Left kidney (tissue), 2 donors: ENCODE measurements around the gene SEMG1. TPM values are rescaled to one million over a fixed set of nuclear protein-coding genes. Genes with fewer than 3 reads are reported as not detected.

Experiments used
- DNase-seq: peaks from one replicate; pipeline ENCODE4 v3.0.0-alpha.2; 2013
- polyA plus RNA-seq: library from polyadenylated mRNA; unstranded; fragments of 120-200 nt; gene quantifications from one replicate; pipeline ENCODE4 v1.2.1, GENCODE V29; 2013; ENCODE audit not compliant: insufficient read length

The SEMG1 gene
- polyA plus RNA-seq, 1 donor = not detected

DNA sequence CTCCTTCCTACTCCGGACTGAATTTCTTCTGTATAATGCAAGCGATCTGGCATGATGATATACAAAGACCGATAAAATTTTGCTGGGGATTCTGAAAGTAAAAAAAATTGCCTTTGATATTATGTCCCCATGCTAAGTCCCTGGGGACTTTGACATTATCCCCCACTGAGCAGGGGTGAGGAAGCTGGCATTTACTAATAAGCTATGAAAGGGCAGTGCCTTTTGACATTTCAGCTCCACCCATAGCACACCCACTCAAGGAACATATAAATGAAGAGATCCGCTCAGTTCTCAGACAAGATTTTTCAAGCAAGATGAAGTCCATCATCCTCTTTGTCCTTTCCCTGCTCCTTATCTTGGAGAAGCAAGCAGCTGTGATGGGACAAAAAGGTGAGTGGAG is 14.2 kb downstream of the SEMG1 start, which contains the start of gene SEMG2:
Gene SEMG2, plus strand, starts transcription at position 298 of the 400 bp plus-strand sequence. Its CDS starts 17 bp downstream, at position 315.
- no peak for DNase-seq

DNA sequence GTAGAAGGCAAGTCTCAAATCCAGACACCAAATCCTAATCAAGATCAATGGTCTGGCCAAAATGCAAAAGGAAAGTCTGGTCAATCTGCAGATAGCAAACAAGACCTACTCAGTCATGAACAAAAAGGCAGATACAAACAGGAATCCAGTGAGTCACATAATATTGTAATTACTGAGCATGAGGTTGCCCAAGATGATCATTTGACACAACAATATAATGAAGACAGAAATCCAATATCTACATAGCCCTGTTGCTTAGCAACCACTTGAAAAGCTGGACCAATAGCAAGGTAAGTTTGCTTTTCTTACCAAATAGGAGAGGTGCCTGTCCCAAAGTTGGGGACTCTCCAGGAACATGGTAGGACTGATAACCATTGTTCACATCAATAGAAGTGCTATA is 16.3 kb downstream of the SEMG1 start:
- no peak for DNase-seq

DNA sequence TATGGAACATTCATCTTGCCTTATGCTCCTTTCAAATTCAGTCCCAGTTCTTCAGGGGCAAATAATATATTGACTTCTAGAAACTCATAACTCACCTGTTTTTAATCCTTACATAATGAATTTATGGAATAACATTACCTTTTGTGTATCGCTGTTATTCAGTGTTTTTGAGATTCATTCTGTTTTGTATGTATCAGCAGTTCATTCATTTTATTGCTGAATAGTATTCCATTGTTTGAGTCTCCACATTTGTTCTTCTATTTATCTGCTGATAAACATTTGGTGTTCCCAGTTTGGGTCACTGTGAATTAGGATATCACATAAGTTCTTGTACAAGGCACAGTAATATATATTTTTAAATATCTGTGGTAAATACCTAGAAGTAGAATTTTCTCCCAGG is 19.5 kb downstream of the SEMG1 start:
- no peak for DNase-seq

DNA sequence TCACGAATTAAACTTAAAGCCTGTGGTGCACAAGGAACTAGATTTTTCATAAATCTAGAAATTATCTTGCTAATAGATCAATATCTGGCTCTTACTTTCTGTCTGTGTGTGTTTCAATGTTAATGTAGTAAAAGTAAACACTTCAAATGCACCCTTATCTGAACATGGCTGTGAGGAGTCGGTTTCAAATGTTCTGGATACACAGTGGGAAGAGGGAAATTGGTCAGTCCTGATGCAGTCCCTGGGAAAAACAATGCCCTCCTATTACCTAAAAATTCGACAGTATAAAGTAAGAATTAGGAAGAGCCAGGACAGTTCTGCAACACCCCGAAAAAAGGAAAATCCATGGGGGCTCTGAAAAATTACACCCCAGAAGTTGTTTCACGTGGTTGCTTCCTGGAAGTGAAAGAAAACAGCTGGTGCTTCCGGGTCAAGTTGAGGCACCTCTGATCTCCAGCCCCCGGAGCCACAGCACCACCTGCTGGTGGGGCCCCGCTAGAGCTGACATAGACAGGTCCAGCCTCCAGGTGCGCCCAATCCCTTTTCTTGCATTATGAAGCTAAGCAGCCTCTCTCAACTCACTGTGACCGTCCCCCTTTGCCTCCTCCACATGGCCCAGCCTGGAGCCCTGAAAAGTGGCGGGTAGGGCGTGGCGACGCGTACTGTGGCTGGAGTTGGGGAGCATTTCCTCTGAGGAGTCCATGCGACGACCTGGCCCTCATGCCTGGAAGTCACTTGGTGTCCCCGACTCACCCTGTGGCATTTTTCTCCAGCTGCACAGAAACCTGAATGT is 22.6 kb downstream of the SEMG1 start:
- no peak for DNase-seq

DNA sequence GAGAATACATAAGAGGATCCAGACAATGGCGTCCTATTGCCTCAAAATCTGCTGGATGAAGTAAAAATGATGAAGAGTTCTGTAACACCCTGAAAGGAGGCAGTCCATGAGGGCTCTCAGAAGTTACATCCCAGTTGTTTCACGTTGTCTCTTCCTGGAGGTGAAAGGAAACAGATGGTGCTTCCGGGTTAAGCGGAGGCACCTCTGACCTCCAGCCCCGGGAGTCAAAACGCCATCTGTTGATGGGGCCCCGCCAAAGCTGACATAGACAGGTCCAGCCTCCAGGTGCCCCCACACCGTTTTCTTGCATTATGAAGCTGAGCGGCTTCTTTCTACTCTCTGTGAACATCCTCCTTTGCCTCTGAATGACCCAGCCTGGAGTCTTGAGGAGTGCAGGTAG is 23.8 kb downstream of the SEMG1 start:
- no peak for DNase-seq

DNA sequence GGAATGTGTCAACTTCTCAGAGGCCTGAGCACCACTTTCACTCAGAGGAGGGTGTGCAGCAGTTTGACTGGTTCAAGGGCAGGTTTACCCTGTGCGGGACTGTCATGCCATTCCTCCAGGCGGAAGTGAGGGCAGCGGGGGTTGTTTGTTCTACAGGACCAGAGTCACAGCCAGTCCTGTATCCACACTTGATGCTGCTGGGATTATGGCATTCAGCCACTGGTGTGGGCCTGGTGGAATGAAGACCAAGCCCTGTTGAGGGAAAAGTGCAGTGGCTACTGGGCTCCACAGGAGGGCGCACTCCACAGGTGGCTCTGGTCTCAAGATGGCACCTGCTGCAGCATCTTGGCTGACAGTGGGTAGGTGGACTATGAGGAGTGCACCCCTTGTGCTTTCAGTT is 29.2 kb downstream of the SEMG1 start:
- DNase-seq = no peak

DNA sequence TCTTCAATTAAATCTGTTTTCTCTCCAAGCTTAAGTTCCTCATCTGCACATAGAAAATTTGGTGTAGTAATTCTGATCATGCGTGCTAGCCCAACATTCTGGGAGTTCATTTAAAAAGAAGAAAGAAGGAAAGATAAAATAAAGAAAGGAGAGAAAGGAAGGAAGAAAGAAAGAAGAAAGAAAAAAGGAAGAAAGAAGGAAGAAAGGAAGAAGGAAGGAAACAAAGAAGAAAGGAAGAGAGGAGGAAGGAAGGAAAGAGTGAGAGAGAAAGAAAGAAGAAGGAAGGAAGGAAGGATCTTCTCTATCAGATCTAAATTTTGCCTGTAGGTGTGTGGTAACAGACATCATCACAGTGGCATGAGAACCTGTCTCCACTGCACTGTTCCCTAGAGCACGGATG is 31.3 kb downstream of the SEMG1 start:
- DNase-seq = no peak

DNA sequence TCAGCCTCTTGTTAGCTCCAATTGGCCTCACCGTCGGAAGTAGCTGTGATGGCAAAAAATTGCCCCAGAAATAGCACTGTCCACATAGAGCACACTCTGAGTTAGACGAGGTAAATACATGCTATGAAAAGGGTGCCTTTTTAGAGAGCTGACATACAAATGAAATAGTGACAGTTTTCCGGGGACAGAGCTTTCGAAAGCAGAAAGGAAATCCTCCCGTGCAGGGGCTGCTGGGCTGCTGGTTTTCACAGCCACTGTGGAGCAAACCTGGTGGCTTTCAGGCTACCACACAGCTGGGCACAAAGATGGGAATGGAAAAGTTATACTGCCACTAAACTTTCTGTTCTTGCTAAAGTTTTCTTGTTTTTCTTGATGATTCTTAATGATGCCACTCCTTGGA is 39.3 kb downstream of the SEMG1 start:
- DNase-seq = no peak

DNA sequence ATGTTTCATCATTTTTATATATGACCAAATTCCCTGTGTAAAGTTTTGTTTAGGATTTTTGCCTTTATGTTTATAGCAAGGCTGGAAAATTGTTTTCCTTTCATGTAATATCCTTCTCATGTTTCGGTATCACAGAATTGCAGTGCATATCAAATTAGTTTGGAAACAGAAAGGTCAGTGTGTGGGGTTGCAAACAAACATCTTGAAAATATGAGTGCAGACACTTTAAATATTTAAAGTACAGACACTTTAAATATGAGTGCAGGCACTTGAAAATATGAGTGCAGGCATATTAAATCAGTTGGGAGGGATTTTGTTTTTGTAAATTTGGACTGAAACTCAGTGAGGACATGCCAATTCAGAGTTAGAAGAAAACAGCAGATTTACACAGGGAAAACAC is 41.0 kb downstream of the SEMG1 start:
- no peak for DNase-seq

DNA sequence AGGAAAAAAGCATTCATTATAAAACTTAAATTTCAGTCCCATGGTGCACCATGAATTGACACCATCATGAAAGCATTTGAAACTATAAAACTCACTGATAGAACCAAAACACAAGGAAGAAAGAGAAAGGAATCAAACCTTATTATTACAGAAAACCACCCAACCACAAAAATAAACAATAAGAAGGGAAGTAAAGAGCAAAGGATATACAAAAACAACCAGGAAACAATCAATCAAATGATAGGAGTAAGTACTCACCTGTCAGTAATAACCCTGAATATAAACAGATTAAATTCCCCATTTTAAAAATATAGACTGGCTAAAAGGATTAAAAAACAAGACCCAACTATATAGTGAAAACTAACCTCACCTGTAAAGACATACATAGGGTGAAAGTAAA is 41.8 kb downstream of the SEMG1 start:
- no peak for DNase-seq

DNA sequence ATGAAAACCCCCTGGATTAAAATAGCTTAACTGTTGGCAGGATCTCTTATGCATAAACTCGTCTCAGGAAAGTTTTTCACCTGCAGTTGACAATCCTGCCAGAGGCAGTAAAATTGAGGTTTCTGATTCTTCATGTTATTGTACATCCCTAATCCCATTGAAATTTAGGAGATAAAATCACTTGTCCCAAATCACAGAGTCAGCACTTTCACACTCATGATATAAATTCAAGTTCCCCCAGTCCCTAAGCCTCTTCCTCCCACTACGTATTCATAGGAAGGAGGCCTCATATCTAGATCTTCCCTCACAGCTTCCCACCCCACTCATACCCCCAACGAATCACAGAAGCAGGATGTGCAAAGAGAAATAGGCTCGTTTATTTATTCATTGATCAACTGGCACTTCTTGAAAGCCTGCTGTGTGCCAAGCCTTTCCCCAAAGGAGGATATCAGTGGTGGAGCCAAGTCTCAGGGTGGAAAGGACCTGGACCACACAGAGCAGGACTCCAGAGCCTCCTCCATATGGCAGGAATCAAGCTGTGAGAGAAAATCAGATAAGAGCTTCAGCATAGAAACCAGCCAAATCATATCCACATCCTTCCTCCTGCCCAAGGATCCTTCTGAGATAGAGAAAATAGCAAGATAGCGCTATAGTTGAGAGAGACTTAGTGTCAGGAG is 45.2 kb downstream of the SEMG1 start:
- DNase-seq = no peak

DNA sequence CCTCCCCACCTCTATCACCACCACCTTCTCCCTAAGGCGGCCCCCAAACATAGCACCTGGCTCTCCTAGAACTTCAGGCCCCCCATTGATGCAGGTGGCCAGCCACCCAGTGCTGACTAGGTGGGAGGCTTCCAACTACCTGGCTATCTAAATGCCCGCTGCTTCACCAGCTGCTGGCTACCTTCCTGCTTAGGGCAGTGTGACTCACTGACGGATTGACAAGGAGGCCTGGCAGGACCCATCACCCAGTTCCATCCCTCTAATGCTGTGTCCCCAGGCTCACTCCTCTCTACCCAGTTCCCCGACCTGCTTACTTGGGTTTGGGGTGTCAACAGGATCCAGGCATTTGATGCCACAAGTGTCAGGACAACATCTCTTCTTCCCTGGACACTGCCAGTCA is 46.4 kb downstream of the SEMG1 start:
- no peak for DNase-seq

DNA sequence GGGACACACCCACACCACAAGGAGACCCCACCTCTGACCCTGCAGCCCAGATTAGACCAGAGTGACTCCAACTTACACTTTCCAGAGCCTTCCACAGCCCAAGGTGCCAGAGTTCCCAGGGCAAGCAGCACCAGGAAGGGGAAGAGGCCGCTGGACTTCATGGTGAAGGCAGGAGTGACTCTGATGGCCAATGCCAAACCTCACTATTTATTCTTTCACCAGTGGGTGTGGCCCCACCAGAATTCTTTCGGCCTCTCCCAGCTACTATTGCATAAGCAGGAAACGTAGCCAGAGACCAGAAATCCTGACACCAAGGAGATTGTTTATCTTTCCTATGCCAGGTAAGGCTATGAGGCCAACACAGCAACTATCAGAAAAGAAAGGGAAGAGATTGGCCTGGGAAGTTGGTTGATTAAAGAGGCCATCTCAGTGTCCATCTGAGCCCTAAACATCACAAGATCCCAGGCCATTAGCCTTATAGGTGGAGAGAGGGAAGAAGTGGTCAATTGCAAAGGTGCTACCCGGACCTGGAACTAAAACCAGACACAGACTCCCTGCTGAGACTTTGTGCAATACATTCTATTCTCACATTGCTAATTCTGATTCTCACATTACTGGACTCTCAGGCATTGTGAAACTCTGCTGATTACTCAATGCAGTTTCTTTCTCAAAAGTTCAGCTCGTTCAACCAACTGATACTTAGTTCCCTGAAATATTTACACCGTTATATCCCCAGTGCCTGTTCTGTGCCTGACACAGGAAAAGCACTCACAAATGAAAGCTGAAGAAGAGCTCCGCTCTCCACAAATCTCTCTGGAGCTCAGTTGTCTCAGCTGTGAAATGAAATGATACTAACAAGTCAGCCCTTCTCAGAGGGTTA is 47.8 kb downstream of the SEMG1 start, which contains the start of gene SLPI:
Gene SLPI, minus strand, starts transcription at position 182 of the 880 bp plus-strand sequence. Its CDS starts 21 bp downstream, at position 161.
- DNase-seq = no peak

DNA sequence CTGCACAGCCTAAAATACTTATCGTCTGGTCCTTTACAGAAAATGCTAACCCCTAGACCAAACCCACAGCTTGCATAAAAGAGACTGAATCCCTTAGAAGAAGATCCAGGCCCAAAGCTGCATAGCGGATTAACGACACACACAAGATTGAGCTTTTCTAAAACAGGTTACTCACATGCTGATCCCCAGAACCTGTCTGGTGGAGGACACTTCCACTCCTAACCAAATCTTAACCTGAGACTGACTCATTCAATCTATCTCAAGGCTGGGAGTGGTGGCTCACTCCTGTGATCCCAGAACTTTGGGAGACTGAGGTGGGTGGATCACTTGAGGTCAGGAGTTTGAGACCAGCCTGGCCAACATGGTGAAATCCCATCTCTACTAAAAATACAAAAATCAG is 50.3 kb downstream of the SEMG1 start:
- no peak for DNase-seq

DNA sequence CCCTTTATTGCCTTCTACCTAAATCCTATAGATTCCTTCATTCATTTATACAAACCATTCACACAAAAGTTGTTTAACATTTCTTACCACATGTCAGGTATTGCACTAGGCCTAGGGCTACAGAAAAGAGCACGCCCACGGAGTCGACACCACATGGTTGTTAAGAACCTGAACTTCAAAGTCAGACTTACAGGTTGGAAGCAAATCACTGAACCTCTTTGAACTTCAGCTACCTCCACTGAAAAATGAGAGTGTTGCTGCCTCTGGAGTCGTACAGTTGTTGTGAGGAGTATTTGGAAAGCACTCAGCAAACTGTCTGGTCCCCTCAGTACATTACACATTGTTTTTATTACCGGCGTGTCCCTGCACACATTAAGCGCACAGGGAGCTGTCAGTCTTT is 50.9 kb downstream of the SEMG1 start:
- DNase-seq = no peak

DNA sequence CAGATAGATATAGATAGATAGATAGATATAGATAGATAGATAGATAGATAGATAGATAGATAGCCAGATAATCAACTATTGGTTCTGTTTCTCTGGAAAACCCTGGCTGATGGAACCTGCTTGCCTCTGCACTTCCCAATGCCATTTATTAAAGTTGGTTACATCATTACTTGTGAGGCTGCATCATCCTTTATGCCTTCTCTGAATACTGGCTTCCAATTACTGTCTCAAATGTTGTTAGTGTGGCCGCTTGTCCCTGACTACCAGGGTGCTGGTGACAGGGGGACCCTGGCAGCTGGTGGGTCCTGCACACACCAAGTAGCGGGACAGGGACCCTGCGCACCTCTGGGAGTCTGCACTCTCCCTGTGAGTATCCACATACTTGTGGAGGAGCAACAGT is 51.4 kb downstream of the SEMG1 start:
- DNase-seq = no peak

DNA sequence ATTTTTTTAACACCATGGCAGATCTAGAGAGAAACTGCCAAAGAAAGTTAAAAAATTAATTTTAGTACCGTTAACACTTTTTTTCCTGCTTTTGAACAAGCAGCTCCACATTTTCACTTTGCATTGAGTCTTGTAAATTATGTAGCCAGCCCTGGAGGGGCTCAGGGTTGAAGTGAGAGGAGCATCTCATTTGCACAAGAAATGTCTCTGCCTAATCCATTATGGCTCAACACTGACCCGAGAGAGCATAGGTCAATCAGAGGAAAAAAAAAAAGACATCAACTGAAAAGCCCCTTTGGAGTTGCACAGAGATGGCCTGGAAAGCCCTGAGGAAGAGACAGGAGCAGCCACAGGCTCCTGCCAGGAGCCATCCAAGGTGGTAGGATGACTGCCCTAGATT is 51.8 kb downstream of the SEMG1 start:
- no peak for DNase-seq

Other genes starting within 250 kb of the SEMG1 start
- 40.4 TPM for gene TOMM34, start 246.6 kb upstream of the SEMG1 start, polyA plus RNA-seq
- 22.8 TPM for gene STK4, start 240.5 kb upstream of the SEMG1 start, polyA plus RNA-seq
- gene KCNS1, start 105.9 kb upstream of the SEMG1 start, polyA plus RNA-seq = 0.55 TPM
- gene WFDC5, start 91.9 kb upstream of the SEMG1 start, polyA plus RNA-seq = not detected
- not detected for gene WFDC12, start 82.6 kb upstream of the SEMG1 start, polyA plus RNA-seq
- gene PI3, start 32.1 kb upstream of the SEMG1 start, polyA plus RNA-seq = not detected
- gene SEMG2, start 14.3 kb downstream of the SEMG1 start, polyA plus RNA-seq = not detected
- 0.40 TPM for gene SLPI, start 47.5 kb downstream of the SEMG1 start, polyA plus RNA-seq
- not detected for gene RBPJL, start 99.8 kb downstream of the SEMG1 start, polyA plus RNA-seq
- 0.25 TPM for gene MATN4, start 101.3 kb downstream of the SEMG1 start, polyA plus RNA-seq
- gene SDC4, start 141.4 kb downstream of the SEMG1 start, polyA plus RNA-seq = 156 TPM
- gene SYS1, start 156.1 kb downstream of the SEMG1 start, polyA plus RNA-seq = 31.9 TPM
- 2.0 TPM for gene TP53TG5, start 171.3 kb downstream of the SEMG1 start, polyA plus RNA-seq
- gene DBNDD2, start 201.3 kb downstream of the SEMG1 start, polyA plus RNA-seq = 22.7 TPM
- 103 TPM for gene PIGT, start 209.1 kb downstream of the SEMG1 start, polyA plus RNA-seq